GM15510 (cell line): ENCODE results near the gene MSANTD3.

Experiments used
- POLR2A ChIP-seq: IDR thresholded peaks from 3 replicates; pipeline ENCODE4 v1.6.1; 2011; ENCODE audit warnings: borderline replicate concordance; ENCODE audit not compliant: insufficient read length; ENCODE audit errors: extremely low read depth

Gene MSANTD3

GRCh38 chr9:100419166-100419565, 7.8 kb upstream of the MSANTD3 start:
- no peak for TF ChIP-seq POLR2A

GRCh38 chr9:100425758-100426157, 1.2 kb upstream of the MSANTD3 start:
- no peak for TF ChIP-seq POLR2A

- no peak for TF ChIP-seq POLR2A
Observed at GRCh38 chr9:100426189-100426529, 784 bp upstream of the MSANTD3 start.

GRCh38 chr9:100427366-100428263, 672 bp downstream of the MSANTD3 start:
- TF ChIP-seq POLR2A, result peak; percentile 3

- no peak for TF ChIP-seq POLR2A
Observed at GRCh38 chr9:100428871-100429654, 2.1 kb downstream of the MSANTD3 start.

- TF ChIP-seq POLR2A, result no peak
Observed at GRCh38 chr9:100430286-100430940, 3.5 kb downstream of the MSANTD3 start.

GRCh38 chr9:100431886-100432285, 4.9 kb downstream of the MSANTD3 start:
- TF ChIP-seq POLR2A, result no peak

- no peak for TF ChIP-seq POLR2A
Observed at GRCh38 chr9:100432736-100433135, 5.8 kb downstream of the MSANTD3 start.

- TF ChIP-seq POLR2A, result no peak
Observed at GRCh38 chr9:100436571-100436970, 9.6 kb downstream of the MSANTD3 start.

- no peak for TF ChIP-seq POLR2A
Observed at GRCh38 chr9:100437860-100438805, 11.2 kb downstream of the MSANTD3 start.

- TF ChIP-seq POLR2A, result no peak
Observed at GRCh38 chr9:100440071-100440470, 13.1 kb downstream of the MSANTD3 start.

- no peak for TF ChIP-seq POLR2A
Observed at GRCh38 chr9:100441911-100442361, 15.0 kb downstream of the MSANTD3 start.

GRCh38 chr9:100443781-100444768, 17.1 kb downstream of the MSANTD3 start:
- TF ChIP-seq POLR2A, result no peak
